Activated T-helper 2 cell treated with anti-CD3 and anti-CD28 coated beads, Interferon-gamma antibody, Interleukin-2, Interleukin-4, amounts not matched to agents 10 μg/mL and 5 μg/mL and 100 μg/mL, durations not matched to agents 14 hours and 24 hours and 36 hours (primary cell): ENCODE measurements around the gene SPOCD1. TPM values are rescaled to one million over a fixed set of nuclear protein-coding genes. Genes with fewer than 3 reads are reported as not detected.

Experiments
- DNase-seq: peaks from one replicate; pipeline ENCODE4 v3.0.0; 2021; ENCODE audit warnings: low spot score
- H3K27ac Mint-ChIP-seq: one replicate; pipeline ENCODE4 v1.8.0; 2021; ENCODE audit warnings: mixed read lengths
- H3K27me3 Mint-ChIP-seq: one replicate; pipeline ENCODE4 v1.8.0; 2021; ENCODE audit warnings: low read depth, mixed read lengths
- H3K36me3 Mint-ChIP-seq: one replicate; pipeline ENCODE4 v1.8.0; 2021; ENCODE audit warnings: low read depth, mixed read lengths
- H3K4me1 Mint-ChIP-seq: one replicate; pipeline ENCODE4 v1.8.0; 2021; ENCODE audit warnings: low read depth, mixed read lengths
- H3K4me3 Mint-ChIP-seq: one replicate; pipeline ENCODE4 v1.8.0; 2021; ENCODE audit warnings: low read depth, mild to moderate bottlenecking, moderate library complexity, mixed read lengths
- H3K9me3 Mint-ChIP-seq: one replicate; pipeline ENCODE4 v1.8.0; 2021; ENCODE audit warnings: mixed read lengths
- intact Hi-C: fragments of 100-400 bp; cut with micrococcal nuclease; formaldehyde crosslinking; loops from one replicate; pipeline ENCODE4 v1.15.1; 2023
- total RNA-seq: library from RNA; stranded (reverse); gene quantifications from 2 replicates; pipeline ENCODE4 v1.2.3, GENCODE V29; 2022

Gene SPOCD1
- total RNA-seq, 1 donor from 2014 or later, result not detected

DNA sequence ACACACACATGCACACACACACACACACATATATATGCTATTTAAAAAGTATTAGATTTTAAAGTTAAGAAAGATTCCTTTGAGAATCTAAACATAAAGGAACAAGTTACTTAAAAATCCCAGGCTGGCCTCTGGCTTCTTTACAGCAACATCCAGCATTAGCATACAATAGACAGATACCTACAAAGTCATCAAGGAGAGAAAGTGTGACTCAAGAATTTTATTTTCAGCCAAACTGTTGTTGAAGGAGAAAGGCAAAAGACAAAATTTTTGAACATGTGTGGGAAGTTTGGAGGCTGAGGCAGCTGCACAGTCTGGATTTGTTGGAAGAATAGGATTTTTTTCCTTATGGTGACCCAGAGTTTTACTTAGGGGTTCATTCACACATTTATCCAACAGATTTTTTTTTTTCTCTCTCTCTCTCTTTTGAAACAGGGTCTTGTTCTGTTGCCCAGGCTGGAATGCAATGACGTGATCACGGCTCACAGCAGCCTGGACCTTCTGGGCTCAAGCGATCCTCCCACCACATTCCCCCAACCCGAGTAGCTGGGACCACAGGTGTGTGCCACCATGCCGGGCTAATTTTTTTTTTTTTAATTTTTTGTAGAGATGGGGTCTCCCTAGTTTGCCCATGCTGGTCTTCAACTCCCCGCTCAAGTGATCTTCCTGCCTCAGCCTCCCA is 24.0 kb upstream of the SPOCD1 start:
- H3K36me3 Mint-ChIP-seq, result no peaks in the 10 kb centered on the region
- H3K27ac Mint-ChIP-seq, result no peak overlapping the region
- DNase-seq, result no peak
- peaks cover 13% of the 10 kb centered on the region for H3K4me1 Mint-ChIP-seq
- H3K9me3 Mint-ChIP-seq, result no peaks in the 10 kb centered on the region
- peaks cover 8% of the 10 kb centered on the region for H3K27me3 Mint-ChIP-seq
- intact Hi-C loops, result no loop called here
- H3K4me3 Mint-ChIP-seq, result no peak overlapping the region

DNA sequence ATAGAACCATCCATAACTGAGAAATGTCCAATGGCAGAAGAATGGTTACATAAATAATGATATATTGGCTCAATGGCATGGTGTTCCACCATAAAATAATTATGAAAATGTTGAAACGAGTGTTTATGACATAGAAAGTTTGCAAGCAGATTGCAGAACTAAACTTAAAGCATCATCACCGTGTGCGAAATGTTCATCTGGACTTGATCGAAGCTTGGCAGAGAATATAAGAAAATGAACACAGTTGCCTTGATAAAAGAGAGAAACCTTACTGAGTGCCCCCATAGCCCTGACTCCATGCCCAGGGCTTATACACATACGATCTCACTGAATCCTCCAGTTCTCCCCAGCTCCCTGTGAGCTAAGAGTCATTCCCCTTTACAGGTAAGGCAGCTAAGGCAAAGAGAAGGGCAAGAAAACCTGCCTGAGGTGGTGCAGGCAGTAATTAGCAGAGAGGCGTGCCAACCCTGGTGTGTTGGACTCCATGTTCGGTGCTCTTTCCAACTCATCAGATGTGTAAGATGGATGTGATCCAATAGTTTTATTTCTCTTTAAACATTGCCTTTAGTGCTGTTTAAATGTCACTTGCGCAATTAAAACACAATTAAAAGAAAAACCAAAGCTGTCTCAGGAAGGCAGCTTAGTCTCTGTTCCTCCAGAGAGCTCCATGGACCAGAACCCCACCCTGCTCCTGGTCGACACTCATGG is 21.8 kb upstream of the SPOCD1 start:
- intact Hi-C loops, result no loop called here
- Mint-ChIP-seq H3K36me3 (no peaks in the 10 kb centered on the region), H3K4me3 (no peak overlapping the region), H3K4me1 (peaks cover 13% of the 10 kb centered on the region), H3K27me3 (peaks cover 8% of the 10 kb centered on the region), H3K27ac (no peak overlapping the region), H3K9me3 (no peaks in the 10 kb centered on the region)
- DNase-seq, result no peak

DNA sequence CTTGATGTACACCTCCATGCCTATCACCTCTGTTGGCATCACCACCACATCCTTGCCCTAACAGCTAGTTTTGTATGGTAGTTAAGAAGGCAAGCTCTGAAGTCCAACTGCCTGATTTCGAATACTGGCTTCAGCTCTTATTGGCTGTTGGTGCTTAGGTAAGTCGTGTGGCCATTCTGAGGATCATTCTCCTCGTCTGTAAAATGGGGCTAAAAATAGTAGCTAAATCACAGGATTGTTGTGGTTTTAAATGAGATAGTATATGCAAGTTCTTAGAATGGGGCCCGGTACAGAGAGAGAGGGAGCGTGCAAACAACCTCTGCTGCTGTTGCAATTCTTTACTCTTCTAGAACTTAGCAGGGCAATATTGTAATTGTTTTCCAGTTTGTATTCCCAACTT is 20.8 kb upstream of the SPOCD1 start:
- H3K4me3 Mint-ChIP-seq, result no peak overlapping the region
- intact Hi-C loops, result no loop called here
- H3K27ac Mint-ChIP-seq, result no peak overlapping the region
- H3K27me3 Mint-ChIP-seq, result peaks cover 8% of the 10 kb centered on the region
- peaks cover 15% of the 10 kb centered on the region for H3K4me1 Mint-ChIP-seq
- no peak for DNase-seq
- H3K36me3 Mint-ChIP-seq, result no peaks in the 10 kb centered on the region
- H3K9me3 Mint-ChIP-seq, result no peaks in the 10 kb centered on the region

DNA sequence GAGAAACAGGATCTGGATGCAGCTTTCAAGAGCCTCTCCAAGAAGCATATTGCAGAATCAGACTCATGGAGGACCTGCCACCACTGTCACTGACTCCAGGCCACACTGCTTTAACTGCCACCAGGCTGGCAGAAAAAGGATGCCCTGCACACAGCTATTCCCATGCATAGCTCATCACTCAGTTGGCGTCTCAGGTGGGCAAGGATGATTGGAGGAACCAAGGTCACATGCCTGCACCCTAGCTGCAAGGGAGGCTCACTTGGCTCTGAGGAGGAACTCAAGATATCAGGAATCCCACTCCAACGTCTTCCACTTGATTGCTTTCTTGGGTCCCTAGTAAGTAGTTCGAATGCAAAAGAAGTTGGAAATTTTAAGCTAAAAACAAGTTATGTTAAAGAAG is 19.6 kb upstream of the SPOCD1 start:
- Mint-ChIP-seq H3K9me3 (no peaks in the 10 kb centered on the region), H3K27me3 (peaks cover 8% of the 10 kb centered on the region), H3K36me3 (no peaks in the 10 kb centered on the region), H3K27ac (no peak overlapping the region), H3K4me3 (no peak overlapping the region), H3K4me1 (peaks cover 15% of the 10 kb centered on the region)
- intact Hi-C loops, result no loop called here
- DNase-seq, result no peak

DNA sequence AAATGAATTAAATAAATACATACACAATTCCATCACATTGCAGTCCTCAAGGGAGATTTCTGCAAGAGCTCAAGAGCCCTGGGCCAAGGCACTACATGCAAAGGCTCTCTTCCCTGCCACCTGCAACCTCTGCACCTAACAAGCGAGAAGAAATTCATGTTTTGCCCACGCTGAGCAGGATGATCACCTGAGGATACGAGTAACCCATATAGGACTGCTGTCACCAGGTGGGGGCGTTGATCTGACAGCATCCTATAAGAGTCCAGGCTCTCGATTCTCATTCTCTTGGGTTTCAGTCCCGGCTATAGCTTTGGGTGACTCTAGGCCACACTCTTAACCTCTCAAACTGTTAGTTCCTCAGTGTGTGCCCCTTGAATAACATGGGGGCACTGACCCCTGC is 18.7 kb upstream of the SPOCD1 start:
- no peaks in the 10 kb centered on the region for H3K36me3 Mint-ChIP-seq
- intact Hi-C loops, result no loop called here
- DNase-seq, result no peak
- H3K27ac Mint-ChIP-seq, result no peak overlapping the region
- H3K4me1 Mint-ChIP-seq, result peaks cover 15% of the 10 kb centered on the region
- H3K4me3 Mint-ChIP-seq, result no peak overlapping the region
- H3K27me3 Mint-ChIP-seq, result peaks cover 8% of the 10 kb centered on the region
- H3K9me3 Mint-ChIP-seq, result no peaks in the 10 kb centered on the region

DNA sequence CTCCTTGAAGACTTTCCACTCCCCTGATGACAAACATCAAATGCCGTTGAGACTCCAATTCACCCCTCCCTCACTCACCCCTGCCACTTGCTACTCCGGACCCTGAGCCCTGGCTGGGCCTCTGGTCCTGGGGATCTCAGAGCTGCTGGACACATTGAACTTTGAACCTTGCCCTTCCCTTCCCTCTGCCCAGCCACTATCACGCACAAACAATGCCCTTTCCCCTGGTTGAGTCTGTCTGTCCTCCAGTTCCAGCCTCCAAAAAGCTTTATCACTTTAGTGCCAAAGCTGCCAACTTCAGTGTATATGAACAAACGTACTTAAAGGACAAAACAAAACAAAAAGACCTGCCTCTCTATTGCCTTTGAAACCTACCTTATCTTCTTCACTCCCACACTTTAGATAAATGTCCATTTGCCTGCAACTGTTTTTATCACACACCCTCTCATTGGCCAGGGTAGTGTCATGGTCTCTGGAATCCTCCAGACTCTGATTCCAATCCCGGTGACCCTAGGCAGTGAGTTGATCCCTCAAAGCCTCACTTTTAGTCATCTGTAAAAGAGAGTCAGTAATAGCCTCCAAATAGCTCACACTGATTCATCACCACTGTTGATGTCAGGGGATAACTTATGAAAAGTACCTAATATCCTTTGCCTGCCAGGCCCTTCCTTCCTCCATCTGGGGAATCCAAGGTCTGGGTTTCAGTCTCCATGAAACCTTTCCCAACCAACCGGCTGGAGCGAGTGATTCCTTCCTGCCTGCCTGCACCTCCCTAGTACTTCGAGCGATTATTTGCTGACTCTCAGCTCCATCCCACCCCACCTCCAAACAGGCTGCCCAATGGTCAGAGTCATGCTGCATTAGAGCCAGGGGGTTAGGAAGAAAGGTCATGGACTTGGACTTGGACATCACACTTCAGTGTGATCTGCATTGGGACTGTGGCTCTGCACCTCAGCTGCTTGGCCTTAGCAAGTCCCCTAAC is 15.9 kb upstream of the SPOCD1 start:
- DNase-seq, result no peak
- Mint-ChIP-seq H3K27me3 (no peaks in the 10 kb centered on the region), H3K4me3 (no peak overlapping the region), H3K4me1 (peaks cover 29% of the 10 kb centered on the region), H3K9me3 (no peaks in the 10 kb centered on the region), H3K27ac (no peak overlapping the region), H3K36me3 (no peaks in the 10 kb centered on the region)
- intact Hi-C loops, result no loop called here

DNA sequence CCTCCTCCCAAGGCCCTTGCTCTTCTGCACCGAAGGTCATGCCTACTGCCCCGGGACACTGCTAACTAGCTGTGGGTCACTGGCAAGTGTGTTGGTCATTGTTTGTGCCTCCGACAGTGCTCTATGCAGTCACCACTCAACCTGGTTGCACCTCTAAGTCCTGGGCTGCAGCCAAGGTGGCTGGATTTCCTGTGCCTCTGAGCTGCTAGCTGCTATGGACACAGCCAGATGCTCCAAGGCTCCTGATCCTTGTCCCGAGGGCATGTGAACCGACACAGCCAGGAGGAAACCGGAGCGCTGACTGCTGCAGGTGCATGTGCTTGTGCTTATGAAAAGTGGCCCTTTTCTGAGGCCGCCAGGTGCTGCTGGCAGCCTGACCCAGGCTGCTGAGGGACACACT is 14.7 kb upstream of the SPOCD1 start:
- Mint-ChIP-seq H3K9me3 (no peaks in the 10 kb centered on the region), H3K36me3 (no peaks in the 10 kb centered on the region), H3K4me1 (peaks cover 28% of the 10 kb centered on the region), H3K4me3 (no peak overlapping the region), H3K27me3 (no peaks in the 10 kb centered on the region), H3K27ac (no peak overlapping the region)
- intact Hi-C loops, result no loop called here
- DNase-seq, result no peak

DNA sequence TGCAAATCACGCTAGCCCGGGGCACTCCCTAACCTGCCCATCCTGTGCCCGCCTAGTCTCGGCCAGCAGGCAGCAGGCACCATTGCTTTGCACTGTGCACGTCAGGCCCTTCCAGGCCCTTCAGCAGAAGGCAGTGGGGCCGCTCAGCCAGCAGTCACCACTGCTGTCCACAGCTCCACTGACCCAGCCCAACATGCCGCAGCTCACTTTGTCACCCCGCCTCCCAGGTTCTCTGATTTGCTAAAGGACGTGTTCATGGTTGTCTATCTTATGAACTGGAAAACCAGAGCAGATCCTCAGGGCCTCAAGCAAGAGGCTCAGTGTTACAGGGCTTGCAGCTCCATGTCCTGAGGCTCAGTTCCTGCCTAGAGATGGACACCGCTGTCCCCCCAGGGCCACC is 14.2 kb upstream of the SPOCD1 start:
- no peak for DNase-seq
- H3K9me3 Mint-ChIP-seq, result no peaks in the 10 kb centered on the region
- intact Hi-C loops, result no loop called here
- no peak overlapping the region for H3K27ac Mint-ChIP-seq
- no peaks in the 10 kb centered on the region for H3K36me3 Mint-ChIP-seq
- no peaks in the 10 kb centered on the region for H3K27me3 Mint-ChIP-seq
- no peak overlapping the region for H3K4me3 Mint-ChIP-seq
- peaks cover 28% of the 10 kb centered on the region for H3K4me1 Mint-ChIP-seq

DNA sequence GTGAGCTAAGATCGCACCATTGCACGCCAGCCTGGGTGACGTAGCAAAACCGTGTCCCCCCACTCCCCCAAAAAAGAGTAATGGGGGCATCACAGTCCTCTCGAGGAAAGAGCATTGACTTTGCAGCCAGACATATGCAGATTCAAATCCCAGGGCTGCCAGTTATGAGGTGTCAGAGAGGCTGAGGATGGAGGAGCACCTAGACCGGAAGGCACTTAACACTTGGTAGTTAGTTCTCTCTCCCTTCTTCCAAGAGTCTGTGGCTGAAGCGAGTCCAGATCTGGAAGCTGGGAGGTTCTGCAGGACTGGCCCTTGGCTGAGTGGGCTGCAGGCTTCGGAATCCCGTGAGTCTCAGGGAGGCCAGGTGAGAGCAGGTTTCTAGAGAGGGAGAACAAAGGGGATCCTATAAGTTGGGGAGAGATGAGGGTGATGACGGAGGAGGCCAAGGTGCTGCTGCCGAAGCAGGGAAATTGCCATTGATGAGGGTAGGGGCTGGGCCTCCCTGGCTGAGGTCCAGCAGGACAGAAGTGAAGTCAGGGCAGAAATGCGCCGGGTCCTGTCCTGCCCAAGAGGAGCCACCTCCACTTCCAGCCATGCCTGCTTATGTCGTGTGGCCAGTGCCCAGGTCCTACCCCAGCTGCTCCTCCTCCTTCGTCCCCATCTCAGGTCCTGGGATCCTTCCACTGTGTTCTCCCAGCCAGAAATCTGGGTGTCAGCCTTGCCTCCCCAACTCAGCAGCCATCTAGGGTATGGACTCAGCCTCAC is 13.3 kb upstream of the SPOCD1 start:
- no peaks in the 10 kb centered on the region for H3K27me3 Mint-ChIP-seq
- DNase-seq, result no peak
- peaks cover 24% of the 10 kb centered on the region for H3K4me1 Mint-ChIP-seq
- no peak overlapping the region for H3K4me3 Mint-ChIP-seq
- intact Hi-C loops, result loop anchor here (5.0 kb wide), 1 partner anchor 83 kb away; no protein-coding TSS in a partner anchor
- H3K9me3 Mint-ChIP-seq, result no peaks in the 10 kb centered on the region
- H3K36me3 Mint-ChIP-seq, result no peaks in the 10 kb centered on the region
- no peak overlapping the region for H3K27ac Mint-ChIP-seq

DNA sequence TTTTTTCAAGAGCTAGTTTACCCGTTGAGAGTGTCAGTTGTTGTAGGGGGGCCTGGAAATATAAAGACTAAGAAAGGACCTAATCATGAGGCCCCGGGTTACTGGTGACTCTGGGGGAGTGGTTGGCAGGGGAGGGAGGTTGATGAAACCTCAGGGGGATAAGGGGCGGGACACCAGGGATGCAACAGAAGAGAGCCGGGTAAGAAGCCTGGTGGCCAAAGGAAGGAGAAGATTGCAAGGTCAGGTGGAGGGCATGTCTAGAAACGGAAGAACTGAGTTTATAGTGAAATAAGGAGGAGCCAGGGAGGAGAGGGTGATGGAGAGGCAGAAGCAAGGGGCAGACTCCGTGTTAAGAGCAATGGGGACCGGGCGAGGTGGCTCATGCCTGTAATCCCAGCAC is 12.5 kb upstream of the SPOCD1 start:
- no peaks in the 10 kb centered on the region for H3K36me3 Mint-ChIP-seq
- H3K9me3 Mint-ChIP-seq, result no peaks in the 10 kb centered on the region
- no peak overlapping the region for H3K4me3 Mint-ChIP-seq
- DNase-seq, result no peak
- H3K27me3 Mint-ChIP-seq, result no peaks in the 10 kb centered on the region
- peaks cover 24% of the 10 kb centered on the region for H3K4me1 Mint-ChIP-seq
- peak overlapping the region; percentile 48 for H3K27ac Mint-ChIP-seq
- intact Hi-C loops, result loop anchor here (5.0 kb wide), 1 partner anchor 84 kb away; no protein-coding TSS in a partner anchor

DNA sequence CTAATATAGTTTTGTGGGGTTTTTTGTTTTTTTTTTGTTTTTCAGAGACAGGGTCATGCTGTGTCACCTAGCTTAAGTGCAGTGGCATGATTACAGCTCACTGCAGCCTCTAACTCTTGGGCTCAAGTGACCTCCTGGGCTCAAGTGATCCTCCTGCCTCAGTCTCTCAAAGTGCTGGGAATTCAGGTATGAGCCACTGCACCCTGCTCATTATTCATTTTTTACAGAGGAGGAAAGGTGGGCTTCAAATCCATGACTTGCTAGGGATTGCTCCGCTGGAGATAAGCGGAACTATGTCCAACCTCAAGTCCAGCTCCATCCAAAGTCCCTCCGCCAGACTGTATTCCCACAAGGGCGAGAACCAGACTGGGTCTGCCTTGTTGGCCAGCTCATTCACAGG is 8.0 kb upstream of the SPOCD1 start:
- no peaks in the 10 kb centered on the region for H3K9me3 Mint-ChIP-seq
- H3K4me1 Mint-ChIP-seq, result peaks cover 18% of the 10 kb centered on the region
- H3K27ac Mint-ChIP-seq, result no peak overlapping the region
- no peaks in the 10 kb centered on the region for H3K27me3 Mint-ChIP-seq
- H3K4me3 Mint-ChIP-seq, result no peak overlapping the region
- intact Hi-C loops, result no loop called here
- DNase-seq, result no peak
- no peaks in the 10 kb centered on the region for H3K36me3 Mint-ChIP-seq

DNA sequence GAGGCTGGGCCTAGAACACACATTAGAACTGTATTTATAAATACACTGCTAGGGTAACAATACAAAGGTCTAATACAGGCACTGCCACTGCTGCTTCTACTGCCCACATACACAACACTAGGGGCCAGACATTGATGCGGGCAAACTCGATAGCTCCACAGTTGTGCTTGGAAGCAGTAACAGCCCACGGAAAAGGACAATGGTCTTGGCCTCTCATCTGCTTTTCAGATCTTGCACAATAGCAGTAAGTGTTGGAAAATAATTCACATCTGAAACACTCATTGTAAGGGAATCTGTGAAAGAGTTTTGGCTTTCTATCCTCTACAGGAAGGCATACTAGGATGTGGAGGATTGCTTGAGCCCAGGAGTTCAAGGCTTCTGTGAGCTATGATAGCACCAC is 6.9 kb upstream of the SPOCD1 start:
- no peaks in the 10 kb centered on the region for H3K9me3 Mint-ChIP-seq
- no peak for DNase-seq
- H3K27me3 Mint-ChIP-seq, result no peaks in the 10 kb centered on the region
- H3K4me1 Mint-ChIP-seq, result peaks cover 10% of the 10 kb centered on the region
- H3K4me3 Mint-ChIP-seq, result no peak overlapping the region
- H3K27ac Mint-ChIP-seq, result no peak overlapping the region
- no peaks in the 10 kb centered on the region for H3K36me3 Mint-ChIP-seq
- intact Hi-C loops, result no loop called here
